Neural progenitor cell (in vitro differentiated cells): ENCODE data around the gene RASGRP2.

Experiments used
- EZH2 ChIP-seq: fragments of 200-600 bp; sonication (generic); IDR thresholded peaks from 2 replicates; pipeline ENCODE4 v1.6.1; 2017; ENCODE audit warnings: antibody characterized with exemption, mild to moderate bottlenecking, moderate library complexity
- EZH2phosphoT487 ChIP-seq: fragments of 200-600 bp; sonication (generic); IDR thresholded peaks from 2 replicates; pipeline ENCODE4 v1.6.1; 2017; ENCODE audit warnings: antibody characterized with exemption
- TF ChIP-seq, protein P1 (sequence below): fragments of 200-600 bp; sonication (generic); IDR thresholded peaks from 2 replicates; pipeline ENCODE4 v1.5.1; 2017; ENCODE audit warnings: antibody characterized with exemption, mild to moderate bottlenecking

DNA sequence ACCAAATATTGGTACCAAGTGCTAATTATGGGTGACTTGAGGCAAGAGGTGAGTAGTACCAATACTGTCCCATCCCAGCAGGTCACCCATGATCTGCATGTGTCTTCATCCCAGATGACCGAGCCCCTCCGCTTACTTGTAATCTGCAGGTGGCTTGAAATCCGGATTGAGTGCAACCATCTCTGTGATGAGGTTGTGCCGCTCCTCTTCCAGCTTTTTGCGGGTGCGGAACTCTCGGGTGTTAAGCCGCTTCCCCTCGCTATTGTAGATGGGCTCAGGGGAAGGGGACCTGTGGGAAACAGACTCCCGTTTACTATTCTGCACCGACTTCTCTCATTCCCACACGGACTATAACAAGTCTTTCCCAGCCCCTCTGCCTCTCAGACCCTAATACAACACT lies 26.2 kb upstream of the RASGRP2 start:
- TF ChIP-seq, protein P1, sequence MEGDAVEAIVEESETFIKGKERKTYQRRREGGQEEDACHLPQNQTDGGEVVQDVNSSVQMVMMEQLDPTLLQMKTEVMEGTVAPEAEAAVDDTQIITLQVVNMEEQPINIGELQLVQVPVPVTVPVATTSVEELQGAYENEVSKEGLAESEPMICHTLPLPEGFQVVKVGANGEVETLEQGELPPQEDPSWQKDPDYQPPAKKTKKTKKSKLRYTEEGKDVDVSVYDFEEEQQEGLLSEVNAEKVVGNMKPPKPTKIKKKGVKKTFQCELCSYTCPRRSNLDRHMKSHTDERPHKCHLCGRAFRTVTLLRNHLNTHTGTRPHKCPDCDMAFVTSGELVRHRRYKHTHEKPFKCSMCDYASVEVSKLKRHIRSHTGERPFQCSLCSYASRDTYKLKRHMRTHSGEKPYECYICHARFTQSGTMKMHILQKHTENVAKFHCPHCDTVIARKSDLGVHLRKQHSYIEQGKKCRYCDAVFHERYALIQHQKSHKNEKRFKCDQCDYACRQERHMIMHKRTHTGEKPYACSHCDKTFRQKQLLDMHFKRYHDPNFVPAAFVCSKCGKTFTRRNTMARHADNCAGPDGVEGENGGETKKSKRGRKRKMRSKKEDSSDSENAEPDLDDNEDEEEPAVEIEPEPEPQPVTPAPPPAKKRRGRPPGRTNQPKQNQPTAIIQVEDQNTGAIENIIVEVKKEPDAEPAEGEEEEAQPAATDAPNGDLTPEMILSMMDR: no peak
- no peak for TF ChIP-seq EZH2phosphoT487
- no peak for TF ChIP-seq EZH2
